NCI-H748 (cell line): ENCODE measurements around the gene CSRNP2.
A peak's percentile ranks its signal among the peaks of the same experiment; 100 is the strongest.
"Not testable (repeated sequence)": the region's sequence is repeated elsewhere in the genome, so short reads cannot be mapped to it uniquely, and the experiment has no call there.

Experiments used
- DNase-seq: peaks from one replicate; lab custom pipeline; 2025; ENCODE audit not compliant: unreplicated experiment; lab: John Stamatoyannopoulos, UW

CSRNP2 gene

GRCh38 chr12:51083126-51083833 is at the start of gene CSRNP2:
Gene CSRNP2 (minus strand): TSS chr12:51083596. CDS start chr12:51076561, 7,035 bp downstream.
- DNase-seq, result peak; percentile 97

GRCh38 chr12:51132693-51133092 is 49.3 kb upstream of the CSRNP2 start:
- DNase-seq, result no peak

- DNase-seq, result no peak
Observed at GRCh38 chr12:51131745-51132521, 48.5 kb upstream of the CSRNP2 start.

- DNase-seq, result no peak
Observed at GRCh38 chr12:51128919-51129318, 45.5 kb upstream of the CSRNP2 start.

- no peak for DNase-seq
Observed at GRCh38 chr12:51127050-51127729, 43.8 kb upstream of the CSRNP2 start.

GRCh38 chr12:51126297-51126696 is 42.9 kb upstream of the CSRNP2 start:
- DNase-seq, result no peak

- DNase-seq, result no peak
Observed at GRCh38 chr12:51124504-51124903, 41.1 kb upstream of the CSRNP2 start.

- DNase-seq, result no peak
Observed at GRCh38 chr12:51122844-51123243, 39.4 kb upstream of the CSRNP2 start.

GRCh38 chr12:51118706-51119105 is 35.3 kb upstream of the CSRNP2 start:
- no peak for DNase-seq

GRCh38 chr12:51115533-51115932 is 32.1 kb upstream of the CSRNP2 start:
- DNase-seq, result no peak

- no peak for DNase-seq
Observed at GRCh38 chr12:51108136-51108535, 24.7 kb upstream of the CSRNP2 start.

- DNase-seq, result no peak
Observed at GRCh38 chr12:51103977-51104376, 20.6 kb upstream of the CSRNP2 start.

- DNase-seq, result no peak
Observed at GRCh38 chr12:51098611-51099010, 15.2 kb upstream of the CSRNP2 start.

GRCh38 chr12:51090705-51091229 is 7.4 kb upstream of the CSRNP2 start:
- DNase-seq, result no peak

- no peak for DNase-seq
Observed at GRCh38 chr12:51087818-51088217, 4.4 kb upstream of the CSRNP2 start.

GRCh38 chr12:51086933-51087332 is 3.5 kb upstream of the CSRNP2 start:
- DNase-seq, result no peak

GRCh38 chr12:51085757-51086156 is 2.4 kb upstream of the CSRNP2 start:
- no peak for DNase-seq

GRCh38 chr12:51082561-51083125 is 753 bp downstream of the CSRNP2 start:
- DNase-seq, result peak; percentile 72

- DNase-seq, result no peak
Observed at GRCh38 chr12:51081421-51081820, 2.0 kb downstream of the CSRNP2 start.

- no peak for DNase-seq
Observed at GRCh38 chr12:51080136-51080535, 3.3 kb downstream of the CSRNP2 start.

GRCh38 chr12:51078866-51079265 is 4.5 kb downstream of the CSRNP2 start:
- DNase-seq, result not testable (repeated sequence)
